Measurements from ENCODE around the gene ANKH. TPM values are rescaled to one million over a fixed set of nuclear protein-coding genes. Genes with fewer than 3 reads are reported as not detected.

ANKH gene
- total RNA-seq, 1 experiment from 2014 or later, result 4.7 TPM

- Mint-ChIP-seq H3K27me3 (ENCODE audit: insufficient read depth, unreplicated experiment) (no peaks in the 10 kb centered on the region), H3K9me3 (ENCODE audit: unreplicated experiment) (no peaks in the 10 kb centered on the region), H3K4me3 (ENCODE audit: unreplicated experiment) (no peak overlapping the region), H3K36me3 (ENCODE audit: insufficient read depth, unreplicated experiment) (no peaks in the 10 kb centered on the region), H3K27ac (ENCODE audit: unreplicated experiment) (no peak overlapping the region), H3K4me1 (ENCODE audit: low read depth, unreplicated experiment) (no peaks in the 10 kb centered on the region)
- BruUV-seq (replicated peaks), result no TSS peak
- H3K9me3 ChIP-seq, result no peaks in the 10 kb centered on the region
- no peaks in the 10 kb centered on the region for H3K4me1 ChIP-seq
- no peaks in the 10 kb centered on the region for H3K36me3 ChIP-seq (ENCODE audit: control insufficient read depth, insufficient read depth, low read length)
- intact Hi-C loops (cut with micrococcal nuclease; ENCODE audit: unreplicated experiment), result no loop called here
- ChIA-PET CTCF (no interaction called here), POLR2A (no interaction called here)
- no peaks in the 10 kb centered on the region for H3K27me3 ChIP-seq (replicated peaks; ENCODE audit: control insufficient read depth, insufficient read depth, low read length)
- TF ChIP-seq CTCF (IDR thresholded peaks at IDR 0.05; ENCODE audit: insufficient read depth in 1 of 2, low read depth in 1 of 2, low read length in 1 of 2, severe bottlenecking in 1 of 2, unreplicated experiment in 1 of 2), result no peak
- no peak overlapping the region for H3K4me3 ChIP-seq (ENCODE audit: low read depth, low read length)
- no peak for DNase-seq
These were observed 18.8 kb downstream of the ANKH start for GRCh38 chr5:14852779-14853178.

GRCh38 chr5:14851999-14852526 is 19.5 kb downstream of the ANKH start:
- H3K9me3 Mint-ChIP-seq (ENCODE audit: unreplicated experiment), result no peaks in the 10 kb centered on the region
- intact Hi-C loops (cut with micrococcal nuclease; ENCODE audit: unreplicated experiment), result no loop called here
- POLR2A ChIA-PET, result no interaction called here
- Histone ChIP-seq H3K36me3 (ENCODE audit: control insufficient read depth, insufficient read depth, low read length) (no peaks in the 10 kb centered on the region), H3K27me3 (replicated peaks; ENCODE audit: control insufficient read depth, insufficient read depth, low read length) (no peaks in the 10 kb centered on the region), H3K4me3 (ENCODE audit: low read depth, low read length) (no peak overlapping the region), H3K9me3 (no peaks in the 10 kb centered on the region), H3K4me1 (no peaks in the 10 kb centered on the region)
- H3K36me3 Mint-ChIP-seq (ENCODE audit: insufficient read depth, unreplicated experiment), result no peaks in the 10 kb centered on the region
- H3K4me1 Mint-ChIP-seq (ENCODE audit: low read depth, unreplicated experiment), result no peaks in the 10 kb centered on the region
- H3K27me3 Mint-ChIP-seq (ENCODE audit: insufficient read depth, unreplicated experiment), result no peaks in the 10 kb centered on the region
- no TSS peak for BruUV-seq (replicated peaks)
- no peak overlapping the region for H3K4me3 Mint-ChIP-seq (ENCODE audit: unreplicated experiment)
- H3K27ac Mint-ChIP-seq (ENCODE audit: unreplicated experiment), result no peak overlapping the region
- no peak for DNase-seq
- no peak for TF ChIP-seq CTCF (IDR thresholded peaks at IDR 0.05; ENCODE audit: insufficient read depth in 1 of 2, low read depth in 1 of 2, low read length in 1 of 2, severe bottlenecking in 1 of 2, unreplicated experiment in 1 of 2)
- CTCF ChIA-PET, result no interaction called here

GRCh38 chr5:14851597-14851996 is 20.0 kb downstream of the ANKH start:
- TF ChIP-seq CTCF (IDR thresholded peaks at IDR 0.05; ENCODE audit: insufficient read depth in 1 of 2, low read depth in 1 of 2, low read length in 1 of 2, severe bottlenecking in 1 of 2, unreplicated experiment in 1 of 2), result no peak
- H3K27me3 ChIP-seq (replicated peaks; ENCODE audit: control insufficient read depth, insufficient read depth, low read length), result no peaks in the 10 kb centered on the region
- Mint-ChIP-seq H3K36me3 (ENCODE audit: insufficient read depth, unreplicated experiment) (no peaks in the 10 kb centered on the region), H3K4me3 (ENCODE audit: unreplicated experiment) (no peak overlapping the region), H3K27ac (ENCODE audit: unreplicated experiment) (no peak overlapping the region), H3K9me3 (ENCODE audit: unreplicated experiment) (no peaks in the 10 kb centered on the region), H3K4me1 (ENCODE audit: low read depth, unreplicated experiment) (no peaks in the 10 kb centered on the region), H3K27me3 (ENCODE audit: insufficient read depth, unreplicated experiment) (no peaks in the 10 kb centered on the region)
- ChIA-PET CTCF (no interaction called here), POLR2A (no interaction called here)
- DNase-seq, result no peak
- no peaks in the 10 kb centered on the region for H3K4me1 ChIP-seq
- H3K4me3 ChIP-seq (ENCODE audit: low read depth, low read length), result no peak overlapping the region
- BruUV-seq (replicated peaks), result no TSS peak
- H3K9me3 ChIP-seq, result no peaks in the 10 kb centered on the region
- intact Hi-C loops (cut with micrococcal nuclease; ENCODE audit: unreplicated experiment), result no loop called here
- no peaks in the 10 kb centered on the region for H3K36me3 ChIP-seq (ENCODE audit: control insufficient read depth, insufficient read depth, low read length)

Data from Caco-2 (cell line).